Rectal smooth muscle tissue (tissue), 1 donor: Measurements from ENCODE around the gene UNKL.
"Not testable (repeated sequence)": the region's sequence is repeated elsewhere in the genome, so short reads cannot be mapped to it uniquely, and the experiment has no call there.

ENCODE experiments used
- H3K27ac ChIP-seq: one replicate; pipeline ENCODE4 v1.7.0; 2013; ENCODE audit warnings: low read depth, low read length, inconsistent platforms
- H3K27me3 ChIP-seq: one replicate; pipeline ENCODE4 v1.7.0; 2013; ENCODE audit warnings: low read length; ENCODE audit not compliant: control insufficient read depth, insufficient read depth
- H3K36me3 ChIP-seq: one replicate; pipeline ENCODE4 v1.7.0; 2013; ENCODE audit warnings: low read length; ENCODE audit not compliant: control insufficient read depth, insufficient read depth
- H3K4me1 ChIP-seq: one replicate; pipeline ENCODE4 v1.7.0; 2013; ENCODE audit warnings: low read length; ENCODE audit not compliant: control insufficient read depth, insufficient read depth
- H3K4me3 ChIP-seq: one replicate; pipeline ENCODE4 v1.7.0; 2013; ENCODE audit warnings: low read length
- H3K9ac ChIP-seq: one replicate; pipeline ENCODE4 v1.7.0; 2013; ENCODE audit warnings: low read length

The UNKL gene

DNA sequence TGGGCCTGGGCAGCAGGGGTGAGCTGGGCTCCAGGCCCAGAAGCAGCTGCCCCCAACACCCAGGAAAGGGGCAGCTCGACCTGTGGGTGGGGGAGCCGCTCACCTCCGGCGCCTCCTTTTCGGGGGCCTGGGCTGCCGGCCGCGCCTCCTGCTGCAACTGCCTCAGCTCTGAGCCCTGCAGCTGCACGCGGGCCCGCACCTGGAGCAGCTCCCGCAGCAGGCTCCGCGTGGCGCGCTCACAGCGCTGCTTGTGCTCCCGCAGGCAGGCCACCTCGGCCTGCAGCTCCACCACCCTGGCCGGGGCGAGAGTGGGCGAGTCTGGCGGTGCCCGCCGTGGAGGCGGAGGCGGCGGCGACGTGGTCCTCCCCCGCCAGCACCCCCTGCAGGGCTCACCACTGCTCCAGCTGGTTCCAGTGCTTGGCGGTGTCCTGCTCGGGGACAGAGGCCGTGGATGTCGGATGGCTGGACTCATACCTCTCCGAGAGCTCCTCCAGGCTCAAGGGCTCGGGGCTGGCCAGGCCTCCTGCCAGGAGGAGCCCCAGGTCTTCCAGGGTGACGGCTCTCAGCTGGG is 29.0 kb upstream of the UNKL start:
- H3K9ac ChIP-seq, result no peak overlapping the region

DNA sequence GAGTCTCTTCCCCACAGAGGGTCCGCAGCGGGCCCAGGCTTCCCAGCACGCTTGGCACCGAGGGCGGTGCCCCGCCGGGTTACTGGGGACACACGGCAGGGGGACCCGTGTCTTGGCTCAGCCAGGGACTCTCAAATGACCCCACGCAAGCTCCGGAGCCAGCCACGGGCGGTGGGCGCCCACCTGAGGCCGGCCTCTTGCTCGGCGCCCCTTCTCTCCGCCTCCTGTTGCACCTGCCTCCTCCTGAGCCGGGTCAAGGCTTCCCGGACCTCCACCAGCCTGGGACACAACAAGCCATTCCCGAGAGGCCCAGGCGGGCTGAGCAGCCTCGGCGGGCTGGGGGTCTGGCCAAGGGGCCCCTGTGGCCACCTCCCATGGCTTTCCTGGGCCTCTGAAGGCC is 28.2 kb upstream of the UNKL start:
- H3K27ac ChIP-seq, result no peak overlapping the region
- H3K4me3 ChIP-seq, result no peak overlapping the region
- peaks cover 8% of the 10 kb centered on the region for H3K36me3 ChIP-seq
- H3K4me1 ChIP-seq, result no peaks in the 10 kb centered on the region
- H3K27me3 ChIP-seq, result no peaks in the 10 kb centered on the region
- H3K9ac ChIP-seq, result no peak overlapping the region

More for the DNA sequence above, 29.0 kb upstream of the UNKL start:
- Histone ChIP-seq H3K4me3 (no peak overlapping the region), H3K4me1 (no peaks in the 10 kb centered on the region), H3K27me3 (no peaks in the 10 kb centered on the region), H3K36me3 (peaks cover 13% of the 10 kb centered on the region), H3K27ac (no peak overlapping the region)

DNA sequence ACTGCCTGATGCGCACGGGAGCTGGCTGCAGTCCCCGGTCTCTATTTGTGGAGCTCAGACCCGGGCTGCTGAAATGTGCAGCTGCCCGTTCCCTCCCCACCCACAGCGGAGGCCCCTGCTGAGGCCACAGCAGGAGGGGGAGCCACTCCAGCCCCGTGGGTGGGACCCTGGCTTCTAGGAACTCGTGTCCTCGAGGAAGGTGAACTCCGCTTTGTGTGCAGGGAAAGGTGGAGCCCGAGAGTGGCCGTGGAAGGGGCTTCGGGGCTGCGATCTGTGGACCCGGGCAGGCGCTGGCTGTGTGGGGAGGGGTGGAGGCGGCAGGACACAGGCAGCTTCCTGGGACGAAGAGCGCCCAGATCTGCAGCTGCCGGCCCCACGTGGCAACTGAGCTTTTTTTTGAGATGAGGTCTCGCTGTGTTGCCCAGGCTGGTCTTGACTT is 26.9 kb upstream of the UNKL start:
- no peak overlapping the region for H3K4me3 ChIP-seq
- no peak overlapping the region for H3K9ac ChIP-seq
- peaks cover 5% of the 10 kb centered on the region for H3K36me3 ChIP-seq
- H3K27ac ChIP-seq, result no peak overlapping the region
- H3K4me1 ChIP-seq, result no peaks in the 10 kb centered on the region
- H3K27me3 ChIP-seq, result no peaks in the 10 kb centered on the region

DNA sequence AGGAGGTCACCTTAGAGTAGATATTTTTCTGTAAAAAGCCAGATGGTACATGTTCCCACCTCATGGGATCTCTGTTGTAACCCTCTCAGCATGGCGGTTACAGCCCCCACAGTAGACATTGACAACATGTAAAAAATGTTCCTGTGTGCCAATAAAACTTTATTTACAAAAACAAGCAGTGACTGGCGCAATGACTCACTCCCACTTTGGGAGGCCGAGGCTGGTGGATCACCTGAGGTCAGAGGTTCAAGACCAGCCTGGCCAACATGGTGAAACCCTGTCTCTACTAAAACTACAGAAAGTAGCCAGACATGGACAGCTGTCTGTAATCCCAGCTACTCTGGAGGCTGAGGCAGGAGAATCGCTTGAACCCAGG is 25.2 kb upstream of the UNKL start:
- not testable (repeated sequence) for H3K36me3 ChIP-seq, H3K27ac ChIP-seq, H3K27me3 ChIP-seq, H3K9ac ChIP-seq, H3K4me1 ChIP-seq, H3K4me3 ChIP-seq

DNA sequence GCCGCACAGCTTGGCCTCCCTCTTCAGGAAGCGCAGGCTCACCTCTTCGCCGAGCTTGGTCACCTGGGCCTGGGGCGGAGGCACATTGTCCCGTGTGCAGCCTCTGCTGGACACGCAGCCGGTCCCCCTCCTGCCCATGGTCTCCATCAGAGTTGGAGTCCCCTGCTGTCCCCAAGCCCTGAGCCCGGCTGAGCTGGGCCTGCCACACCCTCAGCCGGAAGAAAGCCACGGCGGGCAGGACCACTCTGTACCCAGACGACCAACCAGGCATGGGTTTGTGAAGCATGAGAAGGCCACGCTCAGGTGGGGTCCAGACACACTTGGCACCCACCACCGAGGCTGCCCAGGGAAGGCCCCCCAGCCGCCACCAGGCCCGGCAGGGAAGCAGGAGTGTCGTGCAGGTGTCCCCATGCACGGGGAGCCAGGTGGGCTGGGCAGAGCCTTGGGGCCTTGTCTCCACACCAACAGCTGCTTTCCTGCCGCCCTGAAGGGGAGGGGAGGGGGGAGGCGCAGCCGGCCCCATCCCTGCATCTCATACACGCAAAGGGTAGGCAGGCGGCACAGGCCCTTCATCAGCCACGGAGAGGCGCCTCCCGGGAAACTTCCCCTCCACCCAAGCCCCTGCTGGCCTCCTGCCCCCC is 24.7 kb upstream of the UNKL start:
- no peak overlapping the region for H3K4me3 ChIP-seq
- H3K4me1 ChIP-seq, result no peaks in the 10 kb centered on the region
- H3K27ac ChIP-seq, result no peak overlapping the region
- no peak overlapping the region for H3K9ac ChIP-seq
- no peaks in the 10 kb centered on the region for H3K36me3 ChIP-seq
- no peaks in the 10 kb centered on the region for H3K27me3 ChIP-seq

DNA sequence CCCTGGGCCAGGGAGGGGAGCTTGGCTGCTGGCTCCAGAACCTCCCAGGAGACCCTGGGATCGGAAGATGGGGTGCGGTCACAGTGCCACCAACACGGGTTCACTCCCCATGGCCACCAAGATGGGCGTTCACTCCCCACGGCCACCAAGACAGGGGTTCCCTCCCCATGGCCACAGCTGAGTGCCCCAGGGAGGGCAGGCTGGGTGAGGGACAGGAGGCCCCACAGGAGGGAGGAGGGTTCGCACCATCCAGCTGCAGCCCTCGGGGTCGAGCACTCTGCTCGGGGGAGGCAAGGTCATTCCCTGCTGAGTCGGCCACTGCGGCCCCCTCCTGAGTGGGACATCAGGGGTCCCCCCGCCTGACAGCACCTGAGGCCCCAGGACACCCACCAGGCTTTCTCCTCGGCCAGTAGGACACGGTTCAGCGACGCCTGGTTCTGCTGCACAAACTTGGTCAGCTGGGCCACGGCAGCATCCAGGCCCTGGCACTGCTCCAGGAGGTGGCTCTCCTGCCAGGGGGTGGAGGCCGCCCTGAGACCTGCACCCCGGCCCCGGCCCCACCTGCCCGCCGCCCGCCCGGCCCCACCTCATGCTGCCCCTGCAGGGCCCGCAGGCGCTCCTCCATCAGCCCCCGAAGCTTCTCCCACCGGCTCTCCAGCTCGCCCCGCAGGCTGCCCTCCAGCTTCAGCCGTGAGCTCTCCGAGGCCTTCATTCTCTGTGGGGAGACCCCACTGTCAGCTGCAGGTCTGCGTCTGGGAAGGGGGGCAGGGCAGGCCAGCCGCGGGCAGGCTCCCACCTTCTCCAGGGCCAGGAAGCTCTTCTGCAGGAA is 23.9 kb upstream of the UNKL start:
- no peaks in the 10 kb centered on the region for H3K27me3 ChIP-seq
- H3K36me3 ChIP-seq, result no peaks in the 10 kb centered on the region
- H3K9ac ChIP-seq, result no peak overlapping the region
- no peak overlapping the region for H3K27ac ChIP-seq
- no peak overlapping the region for H3K4me3 ChIP-seq
- no peaks in the 10 kb centered on the region for H3K4me1 ChIP-seq

DNA sequence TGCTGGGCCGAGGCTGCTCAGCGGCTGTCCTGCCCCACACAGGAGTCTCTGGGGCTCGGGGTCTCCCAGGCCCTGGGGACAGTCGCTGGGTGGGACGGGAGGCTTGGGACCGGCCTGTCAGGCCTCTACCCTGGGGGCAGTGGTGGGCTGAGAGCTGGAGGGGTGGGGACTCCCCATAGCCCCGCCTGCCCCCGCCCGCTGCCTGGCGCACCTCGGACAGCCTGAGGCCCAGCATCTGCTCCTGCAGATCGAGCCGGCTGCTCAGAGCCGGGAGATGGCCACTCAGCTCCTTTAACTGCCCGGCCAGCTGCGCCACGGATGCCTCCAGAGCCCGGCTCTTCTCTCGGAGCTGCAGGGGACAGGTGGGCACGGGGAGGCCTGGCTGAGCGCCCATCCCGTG is 23.1 kb upstream of the UNKL start:
- Histone ChIP-seq H3K27ac (no peak overlapping the region), H3K27me3 (no peaks in the 10 kb centered on the region), H3K4me3 (no peak overlapping the region), H3K36me3 (no peaks in the 10 kb centered on the region), H3K4me1 (no peaks in the 10 kb centered on the region), H3K9ac (no peak overlapping the region)

DNA sequence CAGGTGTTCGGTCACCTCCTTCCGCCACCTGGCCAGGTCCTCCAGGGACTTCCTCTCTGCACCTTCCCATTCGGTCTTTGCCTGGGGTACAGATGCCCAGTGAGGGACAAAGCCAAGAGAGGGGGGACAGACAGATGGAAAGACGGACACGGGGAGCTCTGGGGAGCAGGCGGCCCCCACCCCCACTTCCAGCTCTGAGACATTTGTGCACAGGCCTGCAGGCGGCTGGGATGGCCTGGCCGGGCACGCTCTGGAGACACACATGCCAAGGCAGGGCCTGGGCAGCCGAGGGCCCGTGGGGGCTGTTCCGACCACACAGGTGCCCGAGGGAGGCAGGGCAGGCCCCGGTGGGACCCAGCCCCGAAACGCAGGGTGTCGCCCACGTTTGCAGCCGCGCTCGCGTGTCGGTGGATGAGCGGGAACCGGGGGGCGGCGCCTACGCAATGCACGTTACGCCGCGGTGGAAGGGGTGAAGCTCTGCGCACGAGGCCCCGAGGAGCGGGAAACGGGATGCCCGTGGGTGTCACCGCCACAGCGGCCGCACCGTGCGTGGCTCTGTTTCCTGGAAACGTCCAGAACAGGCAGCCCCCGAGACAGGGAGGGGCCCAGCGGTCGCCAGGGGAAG is 22.3 kb upstream of the UNKL start:
- Histone ChIP-seq H3K9ac (no peak overlapping the region), H3K27ac (no peak overlapping the region), H3K36me3 (no peaks in the 10 kb centered on the region), H3K4me3 (no peak overlapping the region), H3K4me1 (no peaks in the 10 kb centered on the region), H3K27me3 (no peaks in the 10 kb centered on the region)

DNA sequence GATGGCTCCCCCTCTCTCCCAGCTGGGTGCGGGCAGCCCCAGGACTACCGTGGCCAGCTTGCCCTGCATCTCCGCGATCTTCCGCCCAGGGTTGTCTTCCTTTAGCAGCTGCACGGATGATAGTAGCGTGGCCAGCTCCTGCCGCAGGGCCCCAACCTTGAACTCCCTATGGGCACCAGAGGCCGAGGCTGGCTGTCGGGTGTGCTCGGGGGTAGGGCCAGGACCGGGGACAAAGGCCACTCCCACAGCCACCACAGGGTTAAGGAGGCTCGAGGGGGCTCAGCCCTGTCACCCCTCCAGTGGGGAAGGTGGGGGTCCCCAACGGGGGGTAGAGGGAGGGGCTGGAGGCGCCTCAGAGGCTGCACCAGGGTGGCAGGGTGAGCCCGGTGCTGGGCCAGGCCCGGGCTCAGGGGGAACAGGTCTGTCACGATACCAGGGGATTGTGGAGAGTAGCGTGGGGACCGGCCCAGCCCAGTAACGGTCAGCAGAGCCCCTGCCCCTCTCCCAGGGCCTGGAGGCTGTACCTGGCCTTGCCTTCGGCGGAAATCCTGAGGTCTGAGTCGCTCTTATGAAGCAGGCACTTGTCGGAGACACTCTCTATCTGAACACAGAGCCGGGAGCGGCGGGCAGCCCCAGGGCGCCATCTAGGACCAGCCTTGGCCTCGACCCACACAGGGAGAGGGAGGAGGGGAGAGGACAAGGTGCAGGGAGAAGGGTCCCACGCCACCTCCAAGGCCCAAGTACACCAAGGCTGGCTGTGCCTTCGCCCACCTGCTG is 21.6 kb upstream of the UNKL start:
- Histone ChIP-seq H3K36me3 (no peaks in the 10 kb centered on the region), H3K27me3 (no peaks in the 10 kb centered on the region), H3K4me1 (no peaks in the 10 kb centered on the region), H3K27ac (no peak overlapping the region), H3K9ac (no peak overlapping the region), H3K4me3 (no peak overlapping the region)

DNA sequence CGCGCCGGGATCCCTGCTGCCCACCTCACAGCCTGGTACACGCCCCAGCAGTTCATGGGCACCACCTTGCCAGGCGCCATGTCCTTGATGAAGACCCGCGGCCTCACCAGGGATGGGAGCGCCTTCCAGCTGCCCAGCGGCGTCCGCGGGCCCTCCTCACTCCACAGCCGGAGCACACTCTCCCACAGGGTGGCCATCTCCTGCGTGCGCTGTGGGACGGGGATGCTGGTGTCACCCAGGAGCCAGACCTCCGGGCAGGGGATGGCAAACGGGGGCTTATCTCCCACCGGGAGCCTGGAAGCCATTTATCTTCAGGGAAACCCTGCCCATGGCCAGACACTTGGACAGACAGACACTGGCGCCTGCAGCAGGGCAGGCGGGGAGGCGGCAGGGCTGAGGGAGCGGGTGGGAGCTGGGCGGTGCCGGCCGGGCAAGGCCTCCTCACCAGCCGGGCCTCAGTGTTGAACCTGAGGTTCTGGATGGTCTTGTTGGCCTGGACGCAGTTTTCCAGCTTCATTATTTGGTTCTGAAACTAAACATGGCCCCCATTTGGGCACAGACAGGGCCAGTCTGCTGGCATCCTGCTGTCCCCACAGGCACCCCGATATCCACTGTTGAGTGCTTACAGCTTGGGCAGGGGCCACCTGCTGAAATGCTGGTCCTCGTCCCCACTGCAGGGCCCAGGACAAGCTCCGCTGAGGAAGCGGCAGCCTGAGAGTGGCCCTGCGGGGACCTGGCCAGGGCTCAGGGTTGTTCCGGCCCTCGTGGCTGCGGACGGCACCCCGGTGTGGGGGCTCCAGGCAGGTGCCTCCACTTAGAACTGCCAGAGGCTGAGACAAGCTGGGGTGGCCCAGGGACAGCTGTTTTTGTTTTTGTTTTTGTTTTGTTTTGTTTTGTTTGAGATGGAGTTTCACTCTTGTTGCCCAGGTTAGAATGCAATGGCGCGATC is 20.4 kb upstream of the UNKL start:
- H3K27me3 ChIP-seq, result no peaks in the 10 kb centered on the region
- no peak overlapping the region for H3K9ac ChIP-seq

DNA sequence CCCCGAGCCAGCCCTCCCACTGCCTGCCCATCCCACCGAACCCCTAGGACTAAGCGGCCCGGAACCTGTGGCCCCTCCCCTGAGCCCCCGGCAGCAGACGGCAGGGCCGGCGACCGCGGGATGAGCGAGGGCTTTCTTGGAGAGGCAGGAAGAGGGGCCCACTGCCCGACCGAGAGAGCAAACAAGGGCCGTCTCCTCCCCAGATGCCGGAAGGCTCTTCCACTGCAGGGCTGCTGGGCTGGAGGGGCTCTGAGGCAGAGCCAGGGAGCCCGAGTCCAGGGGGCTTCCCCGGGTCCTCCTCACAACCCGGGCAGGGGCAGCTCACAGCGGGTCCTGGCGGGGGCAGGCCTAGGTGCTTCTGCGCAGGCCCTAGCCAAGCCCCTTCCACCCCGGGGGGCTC is 19.3 kb upstream of the UNKL start:
- no peak overlapping the region for H3K27ac ChIP-seq
- no peaks in the 10 kb centered on the region for H3K36me3 ChIP-seq
- H3K9ac ChIP-seq, result no peak overlapping the region
- H3K27me3 ChIP-seq, result no peaks in the 10 kb centered on the region
- H3K4me1 ChIP-seq, result no peaks in the 10 kb centered on the region
- no peak overlapping the region for H3K4me3 ChIP-seq

More for the DNA sequence above, 20.4 kb upstream of the UNKL start:
- Histone ChIP-seq H3K4me1 (no peaks in the 10 kb centered on the region), H3K4me3 (no peak overlapping the region), H3K27ac (no peak overlapping the region), H3K36me3 (no peaks in the 10 kb centered on the region)
